Activated T-helper 2 cell treated with anti-CD3 and anti-CD28 coated beads, Interferon-gamma antibody, Interleukin-2, Interleukin-4, amounts not matched to agents 10 μg/mL and 5 μg/mL and 100 μg/mL, durations not matched to agents 14 hours and 24 hours and 36 hours (primary cell): ENCODE data around the gene SLC25A45. TPM values are rescaled to one million over a fixed set of nuclear protein-coding genes. Genes with fewer than 3 reads are reported as not detected.

ENCODE experiments used
- DNase-seq: peaks from one replicate; pipeline ENCODE4 v3.0.0; 2021; ENCODE audit warnings: low spot score
- H3K27ac Mint-ChIP-seq: one replicate; pipeline ENCODE4 v1.8.0; 2021; ENCODE audit warnings: mixed read lengths
- H3K27me3 Mint-ChIP-seq: one replicate; pipeline ENCODE4 v1.8.0; 2021; ENCODE audit warnings: low read depth, mixed read lengths
- H3K36me3 Mint-ChIP-seq: one replicate; pipeline ENCODE4 v1.8.0; 2021; ENCODE audit warnings: low read depth, mixed read lengths
- H3K4me1 Mint-ChIP-seq: one replicate; pipeline ENCODE4 v1.8.0; 2021; ENCODE audit warnings: low read depth, mixed read lengths
- H3K4me3 Mint-ChIP-seq: one replicate; pipeline ENCODE4 v1.8.0; 2021; ENCODE audit warnings: low read depth, mild to moderate bottlenecking, moderate library complexity, mixed read lengths
- H3K9me3 Mint-ChIP-seq: one replicate; pipeline ENCODE4 v1.8.0; 2021; ENCODE audit warnings: mixed read lengths
- intact Hi-C: fragments of 100-400 bp; cut with micrococcal nuclease; formaldehyde crosslinking; loops from one replicate; pipeline ENCODE4 v1.15.1; 2023
- total RNA-seq: library from RNA; stranded (reverse); gene quantifications from 2 replicates; pipeline ENCODE4 v1.2.3, GENCODE V29; 2022

SLC25A45 gene
- total RNA-seq, 1 donor from 2014 or later = 16.3 TPM

GRCh38 chr11:65373839-65374580 lies 8.4 kb downstream of the SLC25A45 start:
- Mint-ChIP-seq H3K4me3 (no peak overlapping the region), H3K9me3 (no peaks in the 10 kb centered on the region), H3K27ac (no peak overlapping the region)

GRCh38 chr11:65370659-65371049 lies 11.8 kb downstream of the SLC25A45 start:
- Mint-ChIP-seq H3K4me1 (peaks cover 3% of the 10 kb centered on the region), H3K4me3 (no peak overlapping the region), H3K36me3 (no peaks in the 10 kb centered on the region), H3K27ac (no peak overlapping the region), H3K27me3 (no peaks in the 10 kb centered on the region), H3K9me3 (no peaks in the 10 kb centered on the region)
- DNase-seq = no peak
- intact Hi-C loops = no loop called here

More at GRCh38 chr11:65373839-65374580, 8.4 kb downstream of the SLC25A45 start:
- Mint-ChIP-seq H3K27me3 (no peaks in the 10 kb centered on the region), H3K4me1 (no peaks in the 10 kb centered on the region), H3K36me3 (no peaks in the 10 kb centered on the region)
- no peak for DNase-seq
- intact Hi-C loops = no loop called here

- intact Hi-C loops = loop anchor here (1.0 to 2.0 kb wide), 2 partner anchors 66 to 144 kb away; no protein-coding TSS in a partner anchor
- Mint-ChIP-seq H3K27ac (no peak overlapping the region), H3K4me3 (no peak overlapping the region), H3K9me3 (no peaks in the 10 kb centered on the region), H3K4me1 (peaks cover 6% of the 10 kb centered on the region), H3K27me3 (no peaks in the 10 kb centered on the region), H3K36me3 (no peaks in the 10 kb centered on the region)
- DNase-seq = no peak
Measured at GRCh38 chr11:65366340-65366773, 16.1 kb downstream of the SLC25A45 start.

- intact Hi-C loops = no loop called here
- Mint-ChIP-seq H3K27ac (no peak overlapping the region), H3K27me3 (no peaks in the 10 kb centered on the region)
Measured at GRCh38 chr11:65363770-65364169, 18.7 kb downstream of the SLC25A45 start.

GRCh38 chr11:65362966-65363365 lies 19.5 kb downstream of the SLC25A45 start:
- H3K9me3 Mint-ChIP-seq = no peaks in the 10 kb centered on the region
- H3K4me3 Mint-ChIP-seq = no peak overlapping the region
- intact Hi-C loops = no loop called here
- H3K4me1 Mint-ChIP-seq = peaks cover 7% of the 10 kb centered on the region
- H3K27me3 Mint-ChIP-seq = peaks cover 3% of the 10 kb centered on the region
- no peaks in the 10 kb centered on the region for H3K36me3 Mint-ChIP-seq
- no peak overlapping the region for H3K27ac Mint-ChIP-seq
- DNase-seq = no peak

More at GRCh38 chr11:65363770-65364169, 18.7 kb downstream of the SLC25A45 start:
- Mint-ChIP-seq H3K4me3 (no peak overlapping the region), H3K36me3 (no peaks in the 10 kb centered on the region), H3K9me3 (no peaks in the 10 kb centered on the region), H3K4me1 (peaks cover 6% of the 10 kb centered on the region)
- no peak for DNase-seq

- Mint-ChIP-seq H3K4me1 (peaks cover 9% of the 10 kb centered on the region), H3K4me3 (no peak overlapping the region), H3K27ac (no peak overlapping the region), H3K9me3 (no peaks in the 10 kb centered on the region), H3K36me3 (no peaks in the 10 kb centered on the region), H3K27me3 (peaks cover 4% of the 10 kb centered on the region)
- intact Hi-C loops = no loop called here
- DNase-seq = no peak
Measured at GRCh38 chr11:65362320-65362931, 20.0 kb downstream of the SLC25A45 start.

- Mint-ChIP-seq H3K36me3 (no peaks in the 10 kb centered on the region), H3K27me3 (peaks cover 11% of the 10 kb centered on the region), H3K27ac (no peak overlapping the region), H3K9me3 (no peaks in the 10 kb centered on the region), H3K4me3 (no peak overlapping the region), H3K4me1 (peaks cover 17% of the 10 kb centered on the region)
- intact Hi-C loops = no loop called here
- DNase-seq = no peak
Measured at GRCh38 chr11:65357856-65358356, 24.5 kb downstream of the SLC25A45 start.

- H3K4me3 Mint-ChIP-seq = peak overlapping the region; percentile 55
- peaks cover 13% of the 10 kb centered on the region for H3K36me3 Mint-ChIP-seq
- DNase-seq = no peak
- peaks cover 13% of the 10 kb centered on the region for H3K4me1 Mint-ChIP-seq
- no peaks in the 10 kb centered on the region for H3K9me3 Mint-ChIP-seq
- no peak overlapping the region for H3K27ac Mint-ChIP-seq
- intact Hi-C loops = no loop called here
- peaks cover 11% of the 10 kb centered on the region for H3K27me3 Mint-ChIP-seq
Measured at GRCh38 chr11:65356394-65356972, 26.0 kb downstream of the SLC25A45 start.

GRCh38 chr11:65355776-65356393 lies 26.6 kb downstream of the SLC25A45 start:
- DNase-seq = no peak
- Mint-ChIP-seq H3K4me3 (peak overlapping the region; percentile 87), H3K27ac (peak overlapping the region; percentile 76), H3K4me1 (peaks cover 13% of the 10 kb centered on the region), H3K27me3 (peaks cover 11% of the 10 kb centered on the region), H3K9me3 (no peaks in the 10 kb centered on the region), H3K36me3 (peaks cover 17% of the 10 kb centered on the region)
- intact Hi-C loops = loop anchor here (2.0 kb wide), 1 partner anchor 21 kb away; no protein-coding TSS in a partner anchor

GRCh38 chr11:65355013-65355775 lies 27.3 kb downstream of the SLC25A45 start:
- H3K27me3 Mint-ChIP-seq = peaks cover 11% of the 10 kb centered on the region
- H3K27ac Mint-ChIP-seq = peak overlapping the region; percentile 80
- peak overlapping the region; percentile 87 for H3K4me3 Mint-ChIP-seq
- peak; percentile 37 for DNase-seq
- H3K9me3 Mint-ChIP-seq = no peaks in the 10 kb centered on the region
- intact Hi-C loops = loop anchor here (2.0 kb wide), 1 partner anchor 20 kb away; no protein-coding TSS in a partner anchor
- peaks cover 13% of the 10 kb centered on the region for H3K4me1 Mint-ChIP-seq
- peaks cover 20% of the 10 kb centered on the region for H3K36me3 Mint-ChIP-seq

GRCh38 chr11:65354265-65355012 lies 28.0 kb downstream of the SLC25A45 start, which contains the start of gene TIGD3:
Gene TIGD3 (plus strand): TSS chr11:65354751. CDS start chr11:65355809, 1,058 bp downstream.
- Mint-ChIP-seq H3K36me3 (peaks cover 26% of the 10 kb centered on the region), H3K9me3 (no peaks in the 10 kb centered on the region), H3K4me1 (peaks cover 13% of the 10 kb centered on the region), H3K4me3 (peak within 1 kb of the TSS; percentile 87), H3K27ac (peak within 1 kb of the TSS; percentile 80), H3K27me3 (peaks cover 11% of the 10 kb centered on the region)
- DNase-seq = peak; percentile 94
- intact Hi-C loops = loop anchor here (2.0 kb wide), 1 partner anchor 20 kb away; no protein-coding TSS in a partner anchor
